Peyer's patch (tissue), 4 donors: ENCODE results near the gene NTN3. TPM values are rescaled to one million over a fixed set of nuclear protein-coding genes. Genes with fewer than 3 reads are reported as not detected.

Experiments
- DNase-seq, 3 donors: peaks; one replicate each; pipeline ENCODE4 v3.0.0-alpha.2; 2017 to 2019
- H3K27ac ChIP-seq, 4 donors: fragments of 200-600 bp; sonication (generic); one replicate each; pipeline ENCODE4 v1.5.1; 2016 to 2019
- H3K27me3 ChIP-seq, 2 donors: fragments of 200-600 bp; sonication (generic); one replicate each; pipeline ENCODE4 v1.5.1; 2019
- H3K36me3 ChIP-seq, 3 donors: fragments of 200-600 bp; sonication (generic); one replicate each; pipeline ENCODE4 v1.5.1; 2016 to 2019
- H3K4me1 ChIP-seq, 4 donors: fragments of 200-600 bp; sonication (generic); one replicate each; pipeline ENCODE4 v1.5.1; 2016 to 2019
- H3K4me3 ChIP-seq, 4 donors: fragments of 200-600 bp; sonication (generic); 1 replicate in 3 of 4; 2 replicates in 1 of 4; pipeline ENCODE4 v1.5.1; 2016 to 2019; ENCODE audit warnings: mild to moderate bottlenecking in 1 of 4
- H3K9me3 ChIP-seq, 4 donors: fragments of 200-600 bp; sonication (generic); one replicate each; pipeline ENCODE4 v1.5.1; 2016 to 2019; ENCODE audit warnings: mild to moderate bottlenecking in 1 of 4
- POLR2A ChIP-seq, 2 donors: fragments of 450-650 bp; IDR thresholded peaks; one replicate each; pipeline ENCODE4 v1.5.1; 2017; ENCODE audit warnings: antibody characterized with exemption in 2 of 2, mild to moderate bottlenecking in 2 of 2, moderate library complexity in 2 of 2
- total RNA-seq, 4 donors: library from RNA; depleted of rRNA; stranded (reverse); fragments of >200 nt; gene quantifications; one replicate each; pipeline ENCODE4 v1.1.0, GENCODE V29; 2016
- TF ChIP-seq, protein P1 (sequence below), 6 experiments: fragments of 450-650 bp in 4 of 6; fragments of 200-600 bp in 2 of 6; sonication (generic) in 1 of 6; IDR thresholded peaks; one replicate each; pipeline ENCODE4 v1.5.1; 2017 to 2019; ENCODE audit warnings: antibody characterized with exemption in 6 of 6, mild to moderate bottlenecking in 3 of 6, moderate library complexity in 1 of 6

Gene NTN3
- total RNA-seq, 4 donors from 2014 or later: not detected

DNA sequence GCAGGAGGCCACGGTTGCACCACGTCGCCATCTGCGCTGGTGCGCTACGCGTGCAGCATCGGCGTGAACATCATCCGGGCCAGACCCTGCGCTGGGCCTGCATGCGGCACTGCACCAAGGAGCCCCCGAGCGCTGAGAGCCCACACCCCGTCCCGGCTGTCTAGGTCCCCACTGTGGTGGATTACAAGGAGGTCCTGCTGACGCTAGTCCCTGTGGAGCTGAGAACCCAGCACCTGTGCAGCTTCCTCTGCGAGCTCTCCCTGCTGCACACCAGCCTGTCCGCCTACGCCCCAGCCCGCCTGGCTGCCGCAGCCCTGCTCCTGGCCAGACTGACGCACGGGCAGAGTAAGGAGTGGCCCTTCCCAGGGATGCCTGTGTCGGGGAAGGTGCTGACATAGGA is 22.0 kb upstream of the NTN3 start:
- Histone ChIP-seq H3K27me3 (no peaks in the 10 kb centered on the region), H3K36me3 (peaks cover 0 to 22% (median 0%) of the 10 kb centered on the region in 3 donors), H3K4me3 (no peak overlapping the region), H3K9me3 (no peaks in the 10 kb centered on the region), H3K27ac (no peak overlapping the region), H3K4me1 (no peaks in the 10 kb centered on the region)
- DNase-seq: no peak
- TF ChIP-seq POLR2A (IDR thresholded peaks at IDR 0.05): no peak

DNA sequence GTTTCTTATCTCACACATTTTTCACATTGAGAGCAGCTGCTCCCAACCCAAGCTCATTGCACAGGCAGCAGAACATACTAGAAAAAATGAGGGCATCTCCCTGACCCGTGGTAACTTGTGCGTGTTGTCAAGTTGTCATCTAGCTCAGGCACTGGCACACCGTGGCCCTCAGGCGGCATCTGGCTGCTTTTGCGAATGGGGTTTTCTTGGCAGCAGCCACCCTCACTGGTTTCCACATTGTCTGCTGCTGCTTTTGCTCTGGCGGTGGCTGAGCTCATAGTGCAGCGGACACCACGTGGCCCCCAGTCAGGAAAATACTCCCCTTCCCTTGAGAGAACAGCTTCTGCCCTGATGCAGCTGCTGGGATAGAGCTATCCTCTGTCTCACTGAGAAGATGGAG is 20.6 kb upstream of the NTN3 start:
- DNase-seq: no peak
- no peaks in the 10 kb centered on the region for H3K27me3 ChIP-seq
- H3K9me3 ChIP-seq: no peaks in the 10 kb centered on the region
- TF ChIP-seq, protein P1, sequence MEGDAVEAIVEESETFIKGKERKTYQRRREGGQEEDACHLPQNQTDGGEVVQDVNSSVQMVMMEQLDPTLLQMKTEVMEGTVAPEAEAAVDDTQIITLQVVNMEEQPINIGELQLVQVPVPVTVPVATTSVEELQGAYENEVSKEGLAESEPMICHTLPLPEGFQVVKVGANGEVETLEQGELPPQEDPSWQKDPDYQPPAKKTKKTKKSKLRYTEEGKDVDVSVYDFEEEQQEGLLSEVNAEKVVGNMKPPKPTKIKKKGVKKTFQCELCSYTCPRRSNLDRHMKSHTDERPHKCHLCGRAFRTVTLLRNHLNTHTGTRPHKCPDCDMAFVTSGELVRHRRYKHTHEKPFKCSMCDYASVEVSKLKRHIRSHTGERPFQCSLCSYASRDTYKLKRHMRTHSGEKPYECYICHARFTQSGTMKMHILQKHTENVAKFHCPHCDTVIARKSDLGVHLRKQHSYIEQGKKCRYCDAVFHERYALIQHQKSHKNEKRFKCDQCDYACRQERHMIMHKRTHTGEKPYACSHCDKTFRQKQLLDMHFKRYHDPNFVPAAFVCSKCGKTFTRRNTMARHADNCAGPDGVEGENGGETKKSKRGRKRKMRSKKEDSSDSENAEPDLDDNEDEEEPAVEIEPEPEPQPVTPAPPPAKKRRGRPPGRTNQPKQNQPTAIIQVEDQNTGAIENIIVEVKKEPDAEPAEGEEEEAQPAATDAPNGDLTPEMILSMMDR (IDR thresholded peaks at IDR 0.05): no peak
- TF ChIP-seq POLR2A (IDR thresholded peaks at IDR 0.05): no peak
- peaks cover 0 to 28% (median 0%) of the 10 kb centered on the region in 3 donors for H3K36me3 ChIP-seq
- H3K4me3 ChIP-seq: no peak overlapping the region
- H3K4me1 ChIP-seq: no peaks in the 10 kb centered on the region
- H3K27ac ChIP-seq: no peak overlapping the region

DNA sequence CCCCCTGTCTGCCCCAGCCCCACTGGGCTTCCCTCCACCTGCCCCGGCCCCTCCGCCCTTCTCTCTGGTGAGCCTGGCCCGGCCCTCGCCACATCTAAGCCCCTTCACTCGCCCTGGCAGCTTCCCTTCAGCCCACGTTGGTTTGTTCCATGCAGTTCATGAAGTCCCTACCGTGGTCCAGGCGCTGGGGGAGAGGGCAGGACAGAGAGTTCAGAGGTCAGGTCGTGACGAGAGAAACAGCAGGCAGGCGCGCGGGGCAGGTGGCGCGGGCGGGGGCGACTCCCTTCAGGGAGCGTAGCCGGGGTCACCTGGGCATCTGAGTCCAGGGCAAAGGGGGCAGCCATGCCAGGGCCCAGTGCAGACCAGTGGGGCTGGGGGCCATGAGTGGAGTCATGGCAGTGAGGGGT is 20.1 kb upstream of the NTN3 start:
- Histone ChIP-seq H3K9me3 (no peaks in the 10 kb centered on the region), H3K27ac (no peak overlapping the region), H3K36me3 (peaks cover 0 to 25% (median 0%) of the 10 kb centered on the region in 3 donors), H3K4me3 (no peak overlapping the region), H3K27me3 (no peaks in the 10 kb centered on the region), H3K4me1 (no peaks in the 10 kb centered on the region)
- TF ChIP-seq, protein P1 (IDR thresholded peaks at IDR 0.05): no peak
- no peak for TF ChIP-seq POLR2A (IDR thresholded peaks at IDR 0.05)
- no peak for DNase-seq

DNA sequence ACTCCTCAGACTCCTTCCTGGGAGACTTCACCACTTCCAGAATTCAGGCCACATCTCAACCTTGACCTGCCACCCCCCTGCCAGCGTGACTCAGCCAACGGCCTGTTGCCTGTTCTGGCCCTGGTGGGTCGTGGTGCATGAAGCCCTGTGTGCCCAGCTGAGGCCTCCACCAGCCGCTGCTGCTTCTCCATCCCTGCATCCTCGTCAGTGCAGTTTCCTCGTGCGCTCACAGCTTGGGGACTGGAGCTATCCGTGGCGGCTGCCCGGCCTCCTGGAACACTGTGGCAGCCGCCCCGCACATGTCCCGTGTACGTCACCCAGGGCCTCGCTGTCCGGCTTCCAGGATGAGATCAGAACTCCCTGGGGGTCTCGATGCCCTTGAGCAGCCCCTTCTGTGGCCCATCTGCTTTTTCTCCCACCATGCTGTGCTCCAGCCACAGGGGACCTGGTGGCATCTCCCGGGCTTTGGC is 19.2 kb upstream of the NTN3 start:
- Histone ChIP-seq H3K27ac (no peak overlapping the region), H3K27me3 (no peaks in the 10 kb centered on the region), H3K36me3 (peaks cover 0 to 24% (median 0%) of the 10 kb centered on the region in 3 donors), H3K9me3 (no peaks in the 10 kb centered on the region), H3K4me3 (no peak overlapping the region), H3K4me1 (no peaks in the 10 kb centered on the region)
- no peak for TF ChIP-seq POLR2A (IDR thresholded peaks at IDR 0.05)
- TF ChIP-seq, protein P1 (IDR thresholded peaks at IDR 0.05): no peak
- no peak for DNase-seq

DNA sequence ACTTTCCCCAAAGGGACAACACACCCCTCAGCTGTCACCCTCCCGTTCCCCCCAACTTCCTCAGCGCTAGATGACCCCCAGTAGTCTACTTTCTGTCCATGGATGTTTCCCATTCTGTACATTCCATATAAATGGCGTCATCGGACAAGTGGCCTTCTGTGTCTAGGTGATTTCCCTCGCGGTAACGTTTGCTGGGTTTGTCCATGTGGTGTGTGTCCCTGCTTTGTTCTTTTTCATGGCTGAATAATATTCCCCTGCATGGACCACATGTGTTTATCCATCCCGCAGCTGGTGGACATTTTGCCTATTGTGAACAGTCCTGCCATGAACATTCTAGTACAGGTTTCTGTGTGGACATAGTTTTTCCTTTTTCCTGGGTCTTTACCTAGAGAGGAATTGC is 18.4 kb upstream of the NTN3 start:
- DNase-seq: no peak
- no peaks in the 10 kb centered on the region for H3K4me1 ChIP-seq
- H3K4me3 ChIP-seq: no peak overlapping the region
- H3K27ac ChIP-seq: no peak overlapping the region
- no peaks in the 10 kb centered on the region for H3K9me3 ChIP-seq
- H3K27me3 ChIP-seq: no peaks in the 10 kb centered on the region
- TF ChIP-seq POLR2A (IDR thresholded peaks at IDR 0.05): no peak
- TF ChIP-seq, protein P1 (IDR thresholded peaks at IDR 0.05): no peak
- peaks cover 0 to 24% (median 0%) of the 10 kb centered on the region in 3 donors for H3K36me3 ChIP-seq

DNA sequence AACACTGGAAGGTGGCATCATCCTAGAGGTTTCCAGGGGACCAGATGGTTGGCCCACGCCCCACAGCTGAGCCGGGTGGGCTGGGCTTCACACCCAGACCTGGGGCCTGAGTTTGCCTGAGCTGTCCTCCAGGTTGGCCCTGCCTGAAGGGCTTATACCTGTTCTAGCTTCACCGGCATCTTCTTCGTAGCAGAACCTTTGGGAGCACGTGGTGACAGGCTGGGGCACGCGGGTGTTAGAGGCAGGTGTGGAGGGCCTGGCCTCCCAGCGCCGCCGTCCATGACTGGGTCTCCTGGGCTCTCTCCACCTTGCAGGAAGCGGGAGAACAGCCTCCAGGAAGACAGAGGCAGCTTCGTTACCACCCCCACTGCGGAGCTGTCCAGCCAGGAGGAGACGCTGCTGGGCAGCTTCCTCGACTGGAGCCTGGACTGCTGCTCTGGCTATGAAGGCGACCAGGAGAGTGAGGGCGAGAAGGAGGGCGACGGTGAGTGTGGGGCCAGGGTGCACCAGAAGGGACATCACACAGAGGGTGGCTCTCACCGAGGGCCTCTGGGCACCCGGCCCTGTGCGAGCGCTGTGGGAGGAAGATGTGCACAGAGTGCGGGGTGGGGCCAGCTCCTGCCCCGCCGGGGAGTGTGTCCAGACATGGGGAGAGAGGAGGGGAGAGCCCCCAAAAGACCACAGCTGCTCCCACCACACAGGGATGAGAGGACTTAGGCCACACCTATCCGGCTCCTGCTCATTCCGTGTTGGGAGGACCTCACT is 15.8 kb upstream of the NTN3 start:
- DNase-seq: no peak
- Histone ChIP-seq H3K4me1 (peaks cover 0 to 12% (median 4%) of the 10 kb centered on the region in 4 donors), H3K4me3 (no peak overlapping the region), H3K36me3 (peaks cover 0 to 13% (median 0%) of the 10 kb centered on the region in 3 donors), H3K27me3 (no peaks in the 10 kb centered on the region), H3K27ac (no peak overlapping the region), H3K9me3 (no peaks in the 10 kb centered on the region)
- TF ChIP-seq, protein P1 (IDR thresholded peaks at IDR 0.05): no peak
- no peak for TF ChIP-seq POLR2A (IDR thresholded peaks at IDR 0.05)
